ENCODE measurements around the gene CUX1.

DNA sequence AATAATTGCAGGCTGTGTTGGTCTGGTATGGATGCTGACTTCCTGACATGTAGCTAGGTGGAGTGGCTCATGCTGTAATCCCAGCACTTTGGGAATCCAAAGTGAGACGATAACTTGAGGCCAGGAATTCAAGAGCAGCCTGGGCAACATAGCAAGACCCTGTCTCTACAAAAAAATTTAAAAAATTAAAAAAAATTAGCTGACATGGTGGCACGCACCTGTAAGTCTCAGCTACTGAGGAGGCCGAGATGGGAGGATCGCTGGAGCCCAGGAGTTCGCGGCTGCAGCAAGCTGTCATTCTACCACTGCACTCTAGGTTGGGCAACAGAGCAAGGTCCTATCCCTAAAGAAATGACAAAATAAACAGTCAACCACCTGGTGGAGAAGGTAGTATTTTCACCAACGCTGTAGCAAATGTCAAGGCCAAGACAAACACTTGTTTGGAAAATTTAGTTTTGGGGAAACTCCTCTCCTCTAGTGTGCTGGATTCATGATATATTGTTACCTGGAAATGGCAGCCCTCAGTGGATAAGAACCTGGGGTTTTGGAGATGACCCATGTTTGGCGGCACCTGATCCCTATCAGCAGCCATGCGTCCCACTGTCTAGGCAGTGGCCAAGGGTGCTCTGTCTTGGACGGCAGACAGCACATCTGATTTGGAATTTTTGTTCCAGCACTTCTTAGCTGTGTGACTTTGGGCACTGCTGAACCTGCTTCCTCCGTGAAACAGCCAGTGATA, 29.5 kb downstream of the CUX1 start:
- TF ChIP-seq POLR2A (IDR thresholded peaks at IDR 0.05; ENCODE audit: low read depth, low read length) = no peak
- no peak for TF ChIP-seq TAF1 (IDR thresholded peaks at IDR 0.05; ENCODE audit: low read depth, low read length)
- no peak for TF ChIP-seq PAX5 (IDR thresholded peaks at IDR 0.05; ENCODE audit: insufficient read depth, low read length, severe bottlenecking)
- TF ChIP-seq POLR2AphosphoS5 (IDR thresholded peaks at IDR 0.05; ENCODE audit: low read depth, low read length) = no peak
- no peak for TF ChIP-seq SPI1 (IDR thresholded peaks at IDR 0.05; ENCODE audit: low read depth, low read length)
- TF ChIP-seq POU2F2 (IDR thresholded peaks at IDR 0.05; ENCODE audit: low read depth, low read length) = no peak

Measured in GM12891 (cell line).